GM18870 (cell line): ENCODE results near the gene CCDC74B.
"Not testable (repeated sequence)": the region's sequence is repeated elsewhere in the genome, so short reads cannot be mapped to it uniquely, and the experiment has no call there.

Experiments used
- ATAC-seq: cut with Tn5 transposase; IDR thresholded peaks from one replicate; pipeline ENCODE4 v1.9.1; 2021; ENCODE audit warnings: moderate library complexity; ENCODE audit not compliant: unreplicated experiment

The CCDC74B gene

GRCh38 chr2:130150181-130151144, 5.6 kb upstream of the CCDC74B start:
- no peak for ATAC-seq

GRCh38 chr2:130148515-130148914, 3.6 kb upstream of the CCDC74B start:
- ATAC-seq, result not testable (repeated sequence)

GRCh38 chr2:130143266-130144039, 1.5 kb downstream of the CCDC74B start:
- not testable (repeated sequence) for ATAC-seq

- not testable (repeated sequence) for ATAC-seq
These were observed 2.3 kb downstream of the CCDC74B start for GRCh38 chr2:130142396-130143265.

- ATAC-seq, result not testable (repeated sequence)
These were observed 3.1 kb downstream of the CCDC74B start for GRCh38 chr2:130141645-130142370.

GRCh38 chr2:130141002-130141401, 3.9 kb downstream of the CCDC74B start:
- ATAC-seq, result not testable (repeated sequence)

- ATAC-seq, result not testable (repeated sequence)
These were observed 4.4 kb downstream of the CCDC74B start for GRCh38 chr2:130140516-130140915.

GRCh38 chr2:130139331-130140280, 5.3 kb downstream of the CCDC74B start:
- ATAC-seq, result not testable (repeated sequence)

- not testable (repeated sequence) for ATAC-seq
These were observed 6.1 kb downstream of the CCDC74B start for GRCh38 chr2:130138841-130139251.

- not testable (repeated sequence) for ATAC-seq
These were observed 6.6 kb downstream of the CCDC74B start for GRCh38 chr2:130138326-130138725.

- not testable (repeated sequence) for ATAC-seq
These were observed 7.8 kb downstream of the CCDC74B start for GRCh38 chr2:130137118-130137517.

- not testable (repeated sequence) for ATAC-seq
These were observed 8.4 kb downstream of the CCDC74B start for GRCh38 chr2:130136546-130136945.

GRCh38 chr2:130135692-130136541, 9.0 kb downstream of the CCDC74B start:
- ATAC-seq, result no peak

GRCh38 chr2:130129120-130129829, 15.6 kb downstream of the CCDC74B start, which contains the start of gene POTEF:
TSS of gene POTEF (minus strand) at chr2:130129222. CDS start at chr2:130120515, 8,707 bp downstream.
- not testable (repeated sequence) for ATAC-seq

GRCh38 chr2:130128464-130128863, 16.4 kb downstream of the CCDC74B start:
- not testable (repeated sequence) for ATAC-seq

- not testable (repeated sequence) for ATAC-seq
These were observed 17.2 kb downstream of the CCDC74B start for GRCh38 chr2:130127726-130128125.

- not testable (repeated sequence) for ATAC-seq
These were observed 24.0 kb downstream of the CCDC74B start for GRCh38 chr2:130120924-130121323.
